ENCODE results near the gene RAI1.

The RAI1 gene

GRCh38 chr17:17837380-17837821, 156.1 kb downstream of the RAI1 start:
- DNase-seq = no peak

GRCh38 chr17:17837966-17838962, 157.0 kb downstream of the RAI1 start:
- DNase-seq = no peak

- peak; percentile 81 for DNase-seq
Observed at GRCh38 chr17:17839791-17840707, 158.8 kb downstream of the RAI1 start.

GRCh38 chr17:17840751-17841591, 159.7 kb downstream of the RAI1 start:
- no peak for DNase-seq

- no peak for DNase-seq
Observed at GRCh38 chr17:17841601-17842025, 160.4 kb downstream of the RAI1 start.

GRCh38 chr17:17842111-17842876, 161.0 kb downstream of the RAI1 start:
- DNase-seq = no peak

- DNase-seq = no peak
Observed at GRCh38 chr17:17843096-17843495, 161.8 kb downstream of the RAI1 start.

GRCh38 chr17:17844079-17844478, 162.8 kb downstream of the RAI1 start:
- DNase-seq = no peak

- DNase-seq = no peak
Observed at GRCh38 chr17:17844500-17844899, 163.2 kb downstream of the RAI1 start.

- DNase-seq = no peak
Observed at GRCh38 chr17:17845046-17845775, 164.0 kb downstream of the RAI1 start.

- no peak for DNase-seq
Observed at GRCh38 chr17:17846003-17846402, 164.7 kb downstream of the RAI1 start.

GRCh38 chr17:17846645-17847044, 165.4 kb downstream of the RAI1 start:
- DNase-seq = no peak

- DNase-seq = no peak
Observed at GRCh38 chr17:17847118-17847689, 165.9 kb downstream of the RAI1 start.

GRCh38 chr17:17847726-17848125, 166.5 kb downstream of the RAI1 start:
- DNase-seq = no peak

GRCh38 chr17:17848311-17849082, 167.2 kb downstream of the RAI1 start:
- no peak for DNase-seq

- peak; percentile 81 for DNase-seq
Observed at GRCh38 chr17:17849147-17849820, 168.0 kb downstream of the RAI1 start.

- DNase-seq = peak; percentile 63
Observed at GRCh38 chr17:17849845-17850373, 168.7 kb downstream of the RAI1 start.

GRCh38 chr17:17851103-17852002, 170.1 kb downstream of the RAI1 start:
- no peak for DNase-seq

All from activated CD8-positive, alpha-beta memory T cell treated with anti-CD3 and anti-CD28 coated beads, Interleukin-2, amount 50 U/mL, for 4 hours (primary cell).